OCI-LY7 (cell line): Measurements from ENCODE around the gene NPHS1. TPM values are rescaled to one million over a fixed set of nuclear protein-coding genes. Genes with fewer than 3 reads are reported as not detected.
A peak's percentile ranks its signal among the peaks of the same experiment; 100 is the strongest.

Experiments used
- BruUV-seq: library from RNA; stranded (reverse); fragments of 400-500 nt; replicated peaks from 2 replicates; lab custom pipeline; 2021; lab: Mats Ljungman, UMichigan
- CTCF ChIA-PET: fragments of 300-600 bp; sonication (Branson Sonifier 250); formaldehyde crosslinking; loops from one replicate; lab custom pipeline; 2022; ENCODE audit warnings: antibody characterized with exemption; ENCODE audit not compliant: unreplicated experiment; lab: Charles Lee
- POLR2A ChIA-PET: fragments of 300-600 bp; sonication (Branson Sonifier 250); formaldehyde crosslinking; loops from one replicate; lab custom pipeline; 2022; ENCODE audit warnings: antibody characterized with exemption; lab: Charles Lee
- DNase-seq: peaks from one replicate; pipeline ENCODE4 v3.0.0-alpha.2; 2015; ENCODE audit warnings: low spot score
- H2AFZ ChIP-seq: fragments of 200-600 bp; sonication (generic), shearing (Covaris generic); 2 replicates; pipeline ENCODE4 v1.6.1; 2014; ENCODE audit warnings: mild to moderate bottlenecking, antibody characterized with exemption, low read length, moderate library complexity
- H3K27ac ChIP-seq: fragments of 200-600 bp; sonication (generic); 2 replicates; pipeline ENCODE4 v1.5.1; 2014; ENCODE audit warnings: mixed run types, low read depth, mild to moderate bottlenecking, moderate library complexity, low read length, inconsistent platforms; ENCODE audit not compliant: poor library complexity, severe bottlenecking
- H3K36me3 ChIP-seq: fragments of 200-600 bp; sonication (generic); 2 replicates; pipeline ENCODE4 v1.6.1; 2014; ENCODE audit warnings: mild to moderate bottlenecking, antibody characterized with exemption, low read length, moderate library complexity, mixed read lengths; ENCODE audit not compliant: insufficient read depth
- H3K4me1 ChIP-seq: fragments of 200-600 bp; sonication (generic); 2 replicates; pipeline ENCODE4 v1.5.1; 2014; ENCODE audit warnings: mild to moderate bottlenecking, low read length; ENCODE audit not compliant: insufficient read depth, poor library complexity, severe bottlenecking
- H3K4me2 ChIP-seq: fragments of 200-600 bp; sonication (generic); 2 replicates; pipeline ENCODE4 v1.6.1; 2014; ENCODE audit warnings: mild to moderate bottlenecking, low read length
- H3K4me3 ChIP-seq: fragments of 200-600 bp; sonication (generic); 2 replicates; pipeline ENCODE4 v1.5.1; 2014; ENCODE audit warnings: mild to moderate bottlenecking, low read depth, low read length; ENCODE audit not compliant: poor library complexity, severe bottlenecking
- H3K79me2 ChIP-seq: fragments of 200-600 bp; sonication (generic); 2 replicates; pipeline ENCODE4 v1.6.1; 2016; ENCODE audit warnings: low read depth, mild to moderate bottlenecking, low read length, moderate library complexity, mixed read lengths; ENCODE audit not compliant: insufficient read depth
- H3K9me2 ChIP-seq: fragments of 200-600 bp; sonication (generic); 2 replicates; pipeline ENCODE4 v1.6.1; 2016; ENCODE audit warnings: mild to moderate bottlenecking, low read length, mixed read lengths; ENCODE audit not compliant: insufficient read depth
- H3K9me3 ChIP-seq: fragments of 200-600 bp; sonication (generic); 2 replicates; pipeline ENCODE4 v1.6.1; 2014; ENCODE audit warnings: mild to moderate bottlenecking, mixed run types, low read length, mixed read lengths
- H4K20me1 ChIP-seq: fragments of 200-600 bp; sonication (generic); 2 replicates; pipeline ENCODE4 v1.6.1; 2014; ENCODE audit warnings: mild to moderate bottlenecking, antibody characterized with exemption, low read length, moderate library complexity, mixed read lengths; ENCODE audit not compliant: insufficient read depth
- EZH2phosphoT487 ChIP-seq: fragments of 200-600 bp; sonication (generic); IDR thresholded peaks from 2 replicates; pipeline ENCODE4 v1.6.1; 2018; ENCODE audit warnings: low read depth, borderline replicate concordance, mild to moderate bottlenecking, mixed run types, antibody characterized with exemption, low read length, moderate library complexity, mixed read lengths
- intact Hi-C: fragments of 100-400 bp; cut with micrococcal nuclease; formaldehyde crosslinking; loops from one replicate; pipeline ENCODE4 v1.10.0; 2022; ENCODE audit not compliant: unreplicated experiment
- total RNA-seq, 2 experiments: library from RNA; depleted of rRNA in 1 of 2; stranded (reverse); fragments of >200 nt in 1 of 2; shearing (Covaris generic) in 1 of 2; gene quantifications; 2 replicates each; pipeline ENCODE4 v1.2.3, GENCODE V29; 2014 to 2022
- TF ChIP-seq, protein P1 (sequence below): fragments of 200-600 bp; sonication (generic); conservative IDR thresholded peaks from 2 replicates; pipeline ENCODE4 v1.5.1; 2014; ENCODE audit warnings: mild to moderate bottlenecking, antibody characterized with exemption, low read length, moderate library complexity, mixed read lengths

Gene NPHS1
- total RNA-seq, 2 experiments from 2014 or later = not detected

DNA sequence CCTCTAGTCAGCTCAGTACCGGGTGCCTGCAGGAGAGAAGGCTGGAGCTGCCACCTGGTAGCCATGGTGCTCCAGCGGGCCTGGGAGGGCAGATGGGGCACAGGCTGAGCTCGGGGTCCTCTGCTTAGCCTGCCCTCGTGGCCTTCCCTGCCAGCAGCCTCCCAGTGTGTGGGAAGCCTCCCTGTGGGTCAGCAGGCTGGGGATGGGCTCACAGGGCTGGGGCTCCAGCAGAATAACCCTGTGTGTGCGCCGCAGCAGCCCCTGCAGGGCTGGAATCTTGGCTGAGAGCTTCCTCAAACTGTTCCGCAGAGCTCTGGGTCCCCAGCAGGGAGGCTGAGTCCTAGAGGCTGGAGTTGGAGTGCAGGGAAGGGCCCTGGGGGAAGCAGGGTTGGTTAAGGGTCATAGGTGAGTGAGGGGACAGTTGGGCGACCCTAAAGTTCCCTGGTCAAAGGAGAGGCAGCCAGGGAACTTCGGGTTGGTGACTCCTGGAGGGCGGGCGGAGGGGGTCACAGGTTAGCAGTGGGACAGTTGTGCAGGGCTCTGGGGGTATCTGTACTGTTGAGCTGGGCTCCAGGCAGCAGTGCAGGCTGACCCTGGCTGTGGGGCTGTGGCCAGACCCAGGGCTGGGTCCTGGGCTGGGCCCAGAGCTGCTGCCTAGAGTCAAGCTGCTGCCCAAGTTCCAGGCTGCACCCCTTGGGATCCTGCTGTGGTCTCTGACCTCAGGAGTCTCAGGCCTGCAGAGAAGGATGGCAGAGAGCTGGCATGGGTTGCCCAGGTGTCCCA is 62.9 kb downstream of the NPHS1 start:
- Histone ChIP-seq H4K20me1 (no peaks in the 10 kb centered on the region), H3K79me2 (no peaks in the 10 kb centered on the region), H3K27ac (no peak overlapping the region), H2AFZ (no peak overlapping the region), H3K36me3 (no peaks in the 10 kb centered on the region), H3K4me1 (no peaks in the 10 kb centered on the region), H3K4me2 (no peak overlapping the region), H3K9me2 (no peaks in the 10 kb centered on the region), H3K4me3 (no peak overlapping the region), H3K9me3 (no peaks in the 10 kb centered on the region)
- DNase-seq = no peak
- TF ChIP-seq EZH2phosphoT487 = no peak
- TF ChIP-seq, protein P1, sequence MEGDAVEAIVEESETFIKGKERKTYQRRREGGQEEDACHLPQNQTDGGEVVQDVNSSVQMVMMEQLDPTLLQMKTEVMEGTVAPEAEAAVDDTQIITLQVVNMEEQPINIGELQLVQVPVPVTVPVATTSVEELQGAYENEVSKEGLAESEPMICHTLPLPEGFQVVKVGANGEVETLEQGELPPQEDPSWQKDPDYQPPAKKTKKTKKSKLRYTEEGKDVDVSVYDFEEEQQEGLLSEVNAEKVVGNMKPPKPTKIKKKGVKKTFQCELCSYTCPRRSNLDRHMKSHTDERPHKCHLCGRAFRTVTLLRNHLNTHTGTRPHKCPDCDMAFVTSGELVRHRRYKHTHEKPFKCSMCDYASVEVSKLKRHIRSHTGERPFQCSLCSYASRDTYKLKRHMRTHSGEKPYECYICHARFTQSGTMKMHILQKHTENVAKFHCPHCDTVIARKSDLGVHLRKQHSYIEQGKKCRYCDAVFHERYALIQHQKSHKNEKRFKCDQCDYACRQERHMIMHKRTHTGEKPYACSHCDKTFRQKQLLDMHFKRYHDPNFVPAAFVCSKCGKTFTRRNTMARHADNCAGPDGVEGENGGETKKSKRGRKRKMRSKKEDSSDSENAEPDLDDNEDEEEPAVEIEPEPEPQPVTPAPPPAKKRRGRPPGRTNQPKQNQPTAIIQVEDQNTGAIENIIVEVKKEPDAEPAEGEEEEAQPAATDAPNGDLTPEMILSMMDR = no peak
- intact Hi-C loops = no loop called here
- no TSS peak for BruUV-seq
- ChIA-PET CTCF (no interaction called here), POLR2A (interaction anchor here (0.6 to 1.0 kb wide), 2 partner anchors 9 to 45 kb away, joined by 3 read pairs; no protein-coding TSS in a partner anchor)

- no peak for TF ChIP-seq EZH2phosphoT487
- TF ChIP-seq, protein P1 = no peak
- H3K27ac ChIP-seq = no peak overlapping the region
- ChIA-PET POLR2A (no interaction called here), CTCF (no interaction called here)
- no peak overlapping the region for H3K4me3 ChIP-seq
- BruUV-seq = TSS peak; percentile 85
- H4K20me1 ChIP-seq = no peaks in the 10 kb centered on the region
- H3K4me2 ChIP-seq = no peak overlapping the region
- no peak for DNase-seq
- no peaks in the 10 kb centered on the region for H3K9me2 ChIP-seq
- H3K4me1 ChIP-seq = no peaks in the 10 kb centered on the region
- no peak overlapping the region for H2AFZ ChIP-seq
- intact Hi-C loops = no loop called here
- no peaks in the 10 kb centered on the region for H3K9me3 ChIP-seq
- H3K36me3 ChIP-seq = no peaks in the 10 kb centered on the region
- no peaks in the 10 kb centered on the region for H3K79me2 ChIP-seq
These were observed 63.9 kb downstream of the NPHS1 start for GRCh38 chr19:35788205-35788960.
